Kidney (tissue), 22 donors: ENCODE data around the gene GPR107. TPM values are rescaled to one million over a fixed set of nuclear protein-coding genes. Genes with fewer than 3 reads are reported as not detected.
"Not testable (repeated sequence)": the region's sequence is repeated elsewhere in the genome, so short reads cannot be mapped to it uniquely, and the experiment has no call there.

Source experiments
- DNase-seq, 5 donors: peaks; one replicate each; pipeline ENCODE4 v3.0.0-alpha.2; 2013 to 2020
- FAIRE-seq: peaks from 2 replicates; lab custom pipeline; 2012; peaks lifted over from hg19 to GRCh38; lab: Jason Lieb, UNC
- H3K27ac ChIP-seq, 2 donors: one replicate each; pipeline ENCODE4 v1.7.0; 2013; ENCODE audit warnings: low read depth in 2 of 2, low read length in 2 of 2, inconsistent platforms in 1 of 2
- H3K27me3 ChIP-seq: one replicate; pipeline ENCODE4 v1.7.1; 2013; ENCODE audit warnings: low read length, inconsistent platforms; ENCODE audit not compliant: control insufficient read depth, insufficient read depth
- H3K36me3 ChIP-seq, 3 donors: one replicate each; pipeline versions ENCODE4 v1.7.0 to v1.7.1; 2013; ENCODE audit warnings: low read length in 3 of 3, control low read depth in 1 of 3, inconsistent platforms in 1 of 3; ENCODE audit not compliant: insufficient read depth in 3 of 3, control insufficient read depth in 2 of 3
- H3K4me1 ChIP-seq, 3 donors: one replicate each; pipeline versions ENCODE4 v1.7.0 to v1.7.1; 2013; ENCODE audit warnings: low read length in 3 of 3, inconsistent platforms in 1 of 3, low read depth in 1 of 3; ENCODE audit not compliant: control insufficient read depth in 2 of 3, insufficient read depth in 2 of 3
- H3K4me3 ChIP-seq, 3 donors: one replicate each; pipeline versions ENCODE4 v1.7.0 to v1.8.1; 2013; ENCODE audit warnings: low read length in 3 of 3, control low read depth in 1 of 3, inconsistent platforms in 1 of 3
- H3K9ac ChIP-seq, 3 donors: one replicate each; pipeline versions ENCODE4 v1.7.0 to v1.7.1; 2013; ENCODE audit warnings: low read length in 3 of 3, control low read depth in 1 of 3, inconsistent platforms in 1 of 3
- H3K9me3 ChIP-seq, 3 donors: one replicate each; pipeline versions ENCODE4 v1.7.0 to v1.7.1; 2013; ENCODE audit warnings: low read length in 3 of 3, control low read depth in 1 of 3, inconsistent platforms in 1 of 3; ENCODE audit not compliant: control insufficient read depth in 2 of 3, insufficient read depth in 1 of 3
- CTCF ChIP-seq: IDR thresholded peaks from 3 replicates; pipeline ENCODE4 v1.5.1; 2012; ENCODE audit warnings: mild to moderate bottlenecking, moderate library complexity, borderline replicate concordance; ENCODE audit not compliant: insufficient read depth; ENCODE audit errors: extremely low read depth
- intact Hi-C: fragments of 100-400 bp; cut with DNase I; formaldehyde crosslinking; loops from one replicate; pipeline ENCODE4 v1.11.1; 2022
- long read RNA-seq, 10 donors: library from polyadenylated mRNA in 1 of 10; unstranded in 1 of 10; transcript quantifications; one replicate each; pipeline ENCODE4 v2.0.0 and lab custom pipeline, GENCODE V29; 2021 to 2026
- polyA plus RNA-seq: library from polyadenylated mRNA; stranded (reverse); fragments of 350-450 nt; fragmentation: Illumina TruSeq; extraction: RNeasy Lipid Tissue Mini Kit (QIAGEN cat#74804); gene quantifications from one replicate; pipeline ENCODE4 v1.2.3, GENCODE V29; 2014; ENCODE audit warnings: low read depth, low replicate concordance; ENCODE audit not compliant: insufficient read depth
- total RNA-seq: library from RNA; stranded (reverse); fragmentation: NEBNext Ultra II Directional; extraction: Animal tissue kit (Norgen Biotek cat#: 25700); gene quantifications from one replicate; pipeline ENCODE4 v1.2.1, GENCODE V29; 2021
- donor health status: control.
- donor health status: control.
- donor health status: control.
- donor health status: control.
- donor health status: control.
- donor health status: DM: yes; HTN: yes; CAD: no.
- donor health status: Normal renal cell carcinoma (clear cell type).

The GPR107 gene
- total RNA-seq (45.6 TPM), polyA plus RNA-seq (18.0 TPM)
- long read RNA-seq, donor 1, full-length matches to known transcripts: 3 of 3 reads
- long read RNA-seq, donor 1, partial matches to known transcripts: 0 of 3 reads
- long read RNA-seq, donor 1, other reads (novel, unspliced or antisense): 0 of 3 reads
- long read RNA-seq, donor 2, full-length matches to known transcripts: 5 of 5 reads
- long read RNA-seq, donor 2, partial matches to known transcripts: 0 of 5 reads
- long read RNA-seq, donor 2, other reads (novel, unspliced or antisense): 0 of 5 reads
- long read RNA-seq, donor 3, full-length matches to known transcripts: 1 of 8 reads
- long read RNA-seq, donor 3, partial matches to known transcripts: 7 of 8 reads
- long read RNA-seq, donor 3, other reads (novel, unspliced or antisense): 0 of 8 reads
- long read RNA-seq, donor 4, full-length matches to known transcripts: 1 of 9 reads
- long read RNA-seq, donor 4, partial matches to known transcripts: 8 of 9 reads
- long read RNA-seq, donor 4, other reads (novel, unspliced or antisense): 0 of 9 reads
- long read RNA-seq, donor 5: 0 reads
- long read RNA-seq, donor 6, full-length matches to known transcripts: 1 of 1 reads
- long read RNA-seq, donor 6, partial matches to known transcripts: 0 of 1 reads
- long read RNA-seq, donor 6, other reads (novel, unspliced or antisense): 0 of 1 reads
- long read RNA-seq, donor 7, partial matches to known transcripts: 1 of 14 reads
- long read RNA-seq, donor 7, other reads (novel, unspliced or antisense): 13 of 14 reads
- long read RNA-seq, donor 8, full-length matches to known transcripts: 1 of 1 reads
- long read RNA-seq, donor 8, partial matches to known transcripts: 0 of 1 reads
- long read RNA-seq, donor 8, other reads (novel, unspliced or antisense): 0 of 1 reads
- long read RNA-seq, donor 9, partial matches to known transcripts: 18 of 18 reads
- long read RNA-seq, donor 9, other reads (novel, unspliced or antisense): 0 of 18 reads
- long read RNA-seq, donor 10, full-length matches to known transcripts: 3 of 8 reads
- long read RNA-seq, donor 10, partial matches to known transcripts: 5 of 8 reads
- long read RNA-seq, donor 10, other reads (novel, unspliced or antisense): 0 of 8 reads

- FAIRE-seq (no peak), DNase-seq (peak; percentile 88 to 94 (median 92))
- H3K36me3 ChIP-seq: no peaks in the 10 kb centered on the region
- TF ChIP-seq CTCF: no peak
- H3K27me3 ChIP-seq: no peaks in the 10 kb centered on the region
- H3K4me1 ChIP-seq: peaks cover 0 to 15% (median 6%) of the 10 kb centered on the region in 3 donors
- H3K9me3 ChIP-seq: no peaks in the 10 kb centered on the region
- H3K9ac ChIP-seq: peak within 1 kb of the TSS; percentile 77 to 94 (median 80)
- intact Hi-C loops: no loop called here
- H3K27ac ChIP-seq: peak within 1 kb of the TSS; percentile 89 to 90
- peak within 1 kb of the TSS; percentile 91 to 98 (median 93) for H3K4me3 ChIP-seq
These were observed at the start of gene GPR107 for GRCh38 chr9:130053504-130054324. TSS of gene GPR107 (plus strand) at chr9:130053906. CDS start at chr9:130053933, 27 bp downstream.

- Histone ChIP-seq H3K9ac (no peak overlapping the region), H3K4me3 (no peak overlapping the region), H3K27me3 (no peaks in the 10 kb centered on the region), H3K27ac (no peak overlapping the region), H3K9me3 (no peaks in the 10 kb centered on the region), H3K4me1 (no peaks in the 10 kb centered on the region), H3K36me3 (no peaks in the 10 kb centered on the region)
- DNase-seq: no peak
- intact Hi-C loops: no loop called here
- TF ChIP-seq CTCF: no peak
- no peak for FAIRE-seq
These were observed 49.7 kb upstream of the GPR107 start for GRCh38 chr9:130003943-130004552.

GRCh38 chr9:130006952-130007351 is 46.8 kb upstream of the GPR107 start:
- H3K4me3 ChIP-seq, H3K4me1 ChIP-seq, H3K9ac ChIP-seq, H3K36me3 ChIP-seq, H3K9me3 ChIP-seq, DNase-seq, H3K27me3 ChIP-seq, H3K27ac ChIP-seq, FAIRE-seq, intact Hi-C loops: not testable (repeated sequence)
